Fibroblast of lung (primary cell): ENCODE data around the gene TMEM92. TPM values are rescaled to one million over a fixed set of nuclear protein-coding genes. Genes with fewer than 3 reads are reported as not detected.

Experiments used
- DNase-seq, 2 donors: peaks; one replicate each; pipeline versions ENCODE4 v3.0.0 to v3.0.0-alpha.2; 2010; ENCODE audit warnings: low read depth in 2 of 2
- H2AFZ ChIP-seq: 2 replicates; pipeline ENCODE4 v1.5.1; 2012; ENCODE audit warnings: low read length, control low read depth, inconsistent platforms
- H3K27ac ChIP-seq: 2 replicates; pipeline ENCODE4 v1.5.1; 2011; ENCODE audit warnings: low read length, control low read depth; ENCODE audit not compliant: insufficient read depth
- H3K27me3 ChIP-seq: 2 replicates; pipeline ENCODE4 v1.5.1; 2011; ENCODE audit warnings: mild to moderate bottlenecking, low read length; ENCODE audit not compliant: control insufficient read depth, insufficient read depth
- H3K36me3 ChIP-seq: 2 replicates; pipeline ENCODE4 v1.5.1; 2011; ENCODE audit warnings: low read length; ENCODE audit not compliant: control insufficient read depth, insufficient read depth
- H3K4me1 ChIP-seq: 2 replicates; pipeline ENCODE4 v1.5.1; 2011; ENCODE audit warnings: low read length; ENCODE audit not compliant: control insufficient read depth, insufficient read depth; ENCODE audit errors: extremely low read depth
- H3K4me2 ChIP-seq: 2 replicates; pipeline ENCODE4 v1.5.1; 2011; ENCODE audit warnings: low read length, control low read depth; ENCODE audit not compliant: insufficient read depth; ENCODE audit errors: extremely low read depth
- H3K4me3 ChIP-seq, 4 experiments: fragments of 200-600 bp in 1 of 4; sonication (generic) in 1 of 4; replicated peaks in 1 of 4; 2 replicates each; pipeline ENCODE4 v1.5.1; 2011 to 2016; ENCODE audit warnings: low read length in 4 of 4, low read depth in 3 of 4, mild to moderate bottlenecking in 3 of 4, control low read depth in 2 of 4, inconsistent platforms in 1 of 4, mixed read lengths in 1 of 4; ENCODE audit not compliant: insufficient read depth in 1 of 4; ENCODE audit errors: control extremely low read depth in 1 of 4
- H3K79me2 ChIP-seq: 2 replicates; pipeline ENCODE4 v1.5.1; 2012; ENCODE audit warnings: mild to moderate bottlenecking, low read length, inconsistent platforms; ENCODE audit not compliant: control insufficient read depth, insufficient read depth
- H3K9ac ChIP-seq: 2 replicates; pipeline ENCODE4 v1.5.1; 2011; ENCODE audit warnings: mild to moderate bottlenecking, low read length, control low read depth; ENCODE audit not compliant: insufficient read depth
- H3K9me3 ChIP-seq: 2 replicates; pipeline ENCODE4 v1.5.1; 2012; ENCODE audit warnings: low read depth, low read length; ENCODE audit not compliant: control insufficient read depth, insufficient read depth
- H4K20me1 ChIP-seq: 2 replicates; pipeline ENCODE4 v1.5.1; 2011; ENCODE audit warnings: low read length; ENCODE audit not compliant: control insufficient read depth, insufficient read depth; ENCODE audit errors: extremely low read depth
- EZH2 ChIP-seq: IDR thresholded peaks from 2 replicates; pipeline ENCODE4 v1.5.1; 2012; ENCODE audit warnings: low read length, control low read depth, mild to moderate bottlenecking; ENCODE audit errors: missing control alignments
- polyA plus RNA-seq, 2 donors: library from polyadenylated mRNA; depleted of rRNA in 1 of 2; stranded (reverse) in 1 of 2; unstranded in 1 of 2; fragments of >200 nt; gene quantifications; 2 replicates each; pipeline ENCODE4 v1.2.1, GENCODE V29; 2011 to 2012; ENCODE audit warnings: missing spikeins in 1 of 2
- total RNA-seq: library from RNA; depleted of rRNA; stranded (reverse); fragments of >200 nt; gene quantifications from 2 replicates; pipeline ENCODE4 v1.2.1, GENCODE V29; 2014
- TF ChIP-seq, protein P1 (sequence below), 2 donors: IDR thresholded peaks in 1 of 2; conservative IDR thresholded peaks in 1 of 2; 1 replicate in 1 of 2; 2 replicates in 1 of 2; pipeline ENCODE4 v1.5.1; 2011 to 2012; ENCODE audit warnings: low read length in 2 of 2, control low read depth in 1 of 2, inconsistent platforms in 1 of 2, low read depth in 1 of 2, mild to moderate bottlenecking in 1 of 2

TMEM92 gene
- total and polyA plus RNA-seq, 2 donors (not counting 1 experiment from before 2014, with no cell fraction given) = under 0.01 to 0.05 TPM

DNA sequence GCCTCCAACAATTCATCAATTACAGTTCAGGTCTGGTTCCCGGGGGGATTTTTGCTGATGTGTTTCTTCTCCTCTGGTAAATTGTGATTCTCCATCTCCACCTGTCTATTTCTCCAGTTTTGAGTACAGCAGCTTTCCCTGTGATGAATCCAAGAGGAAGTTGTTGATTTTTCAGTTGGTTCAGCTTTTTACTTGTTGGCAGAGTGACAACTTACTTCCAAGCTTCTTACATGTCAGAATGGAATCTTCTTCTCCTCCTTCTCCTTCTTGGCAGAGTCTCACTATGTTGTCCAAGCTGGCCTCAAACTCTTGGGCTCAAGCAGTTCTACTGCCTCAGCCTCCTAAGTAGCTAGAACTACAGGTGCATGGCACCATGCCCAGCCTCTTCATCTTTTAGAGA lies 33.4 kb upstream of the TMEM92 start:
- Histone ChIP-seq H3K4me2 (no peak overlapping the region), H3K9ac (no peak overlapping the region), H3K9me3 (no peaks in the 10 kb centered on the region), H4K20me1 (no peaks in the 10 kb centered on the region), H3K36me3 (no peaks in the 10 kb centered on the region), H3K27me3 (no peaks in the 10 kb centered on the region), H3K4me3 (no peak overlapping the region), H3K27ac (no peak overlapping the region), H3K79me2 (no peaks in the 10 kb centered on the region), H3K4me1 (no peaks in the 10 kb centered on the region), H2AFZ (no peak overlapping the region)
- no peak for TF ChIP-seq EZH2
- TF ChIP-seq, protein P1, sequence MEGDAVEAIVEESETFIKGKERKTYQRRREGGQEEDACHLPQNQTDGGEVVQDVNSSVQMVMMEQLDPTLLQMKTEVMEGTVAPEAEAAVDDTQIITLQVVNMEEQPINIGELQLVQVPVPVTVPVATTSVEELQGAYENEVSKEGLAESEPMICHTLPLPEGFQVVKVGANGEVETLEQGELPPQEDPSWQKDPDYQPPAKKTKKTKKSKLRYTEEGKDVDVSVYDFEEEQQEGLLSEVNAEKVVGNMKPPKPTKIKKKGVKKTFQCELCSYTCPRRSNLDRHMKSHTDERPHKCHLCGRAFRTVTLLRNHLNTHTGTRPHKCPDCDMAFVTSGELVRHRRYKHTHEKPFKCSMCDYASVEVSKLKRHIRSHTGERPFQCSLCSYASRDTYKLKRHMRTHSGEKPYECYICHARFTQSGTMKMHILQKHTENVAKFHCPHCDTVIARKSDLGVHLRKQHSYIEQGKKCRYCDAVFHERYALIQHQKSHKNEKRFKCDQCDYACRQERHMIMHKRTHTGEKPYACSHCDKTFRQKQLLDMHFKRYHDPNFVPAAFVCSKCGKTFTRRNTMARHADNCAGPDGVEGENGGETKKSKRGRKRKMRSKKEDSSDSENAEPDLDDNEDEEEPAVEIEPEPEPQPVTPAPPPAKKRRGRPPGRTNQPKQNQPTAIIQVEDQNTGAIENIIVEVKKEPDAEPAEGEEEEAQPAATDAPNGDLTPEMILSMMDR (conservative IDR thresholded peaks at IDR 0.05 in 1 of 2, IDR thresholded peaks at IDR 0.05 in 1 of 2; ENCODE audit: low read depth in 1 of 2, low read length in 2 of 2) = no peak
- DNase-seq = peak; percentile 42 to 85

DNA sequence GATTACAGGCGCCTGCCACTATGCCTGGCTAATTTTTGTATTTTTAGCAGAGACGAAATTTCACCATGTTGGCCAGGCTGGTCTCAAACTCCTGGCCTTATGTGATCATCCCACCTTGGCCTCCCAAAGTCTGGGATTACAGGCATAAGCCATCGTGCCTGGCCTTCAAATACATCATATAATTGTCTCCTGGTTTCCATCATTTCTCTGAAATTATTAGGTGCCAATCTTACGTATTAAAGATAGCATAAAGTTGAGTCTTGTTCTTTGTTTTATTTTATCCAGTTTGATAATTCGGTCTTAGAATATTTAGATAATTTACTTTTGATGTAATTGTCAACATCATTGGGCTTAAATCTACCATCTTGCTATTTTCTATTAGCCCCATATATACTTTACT lies 32.8 kb upstream of the TMEM92 start:
- no peak for DNase-seq
- H3K4me3 ChIP-seq = no peak overlapping the region
- H3K9me3 ChIP-seq = no peaks in the 10 kb centered on the region
- H2AFZ ChIP-seq = no peak overlapping the region
- H3K27me3 ChIP-seq = no peaks in the 10 kb centered on the region
- H3K79me2 ChIP-seq = no peaks in the 10 kb centered on the region
- no peak overlapping the region for H3K27ac ChIP-seq
- H3K4me2 ChIP-seq = no peak overlapping the region
- H3K4me1 ChIP-seq = no peaks in the 10 kb centered on the region
- no peak overlapping the region for H3K9ac ChIP-seq
- TF ChIP-seq, protein P1 (conservative IDR thresholded peaks at IDR 0.05 in 1 of 2, IDR thresholded peaks at IDR 0.05 in 1 of 2; ENCODE audit: low read depth in 1 of 2, low read length in 2 of 2) = no peak
- no peak for TF ChIP-seq EZH2
- H3K36me3 ChIP-seq = no peaks in the 10 kb centered on the region
- no peaks in the 10 kb centered on the region for H4K20me1 ChIP-seq

DNA sequence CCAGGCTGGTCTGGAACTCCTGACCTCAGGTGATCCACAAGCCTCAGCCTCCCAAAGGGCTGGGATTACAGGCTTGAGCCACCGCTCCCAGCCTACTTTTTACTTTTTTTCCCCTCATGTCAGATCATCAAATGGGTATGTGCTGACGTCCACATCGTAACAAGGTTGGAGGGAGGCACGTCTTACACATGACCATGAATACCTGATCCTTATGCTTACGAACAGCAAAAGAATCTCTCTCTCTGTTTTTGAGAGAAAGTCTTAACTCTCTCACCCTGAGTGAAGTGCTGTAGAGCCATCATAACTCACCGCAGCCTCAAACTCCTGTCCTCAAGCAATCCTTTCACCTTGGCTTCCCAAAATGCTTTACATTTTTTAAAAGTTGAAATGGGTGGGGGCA lies 29.5 kb upstream of the TMEM92 start:
- no peak for DNase-seq
- Histone ChIP-seq H3K36me3 (no peaks in the 10 kb centered on the region), H3K4me1 (no peaks in the 10 kb centered on the region), H3K27ac (no peak overlapping the region), H3K9ac (no peak overlapping the region), H3K27me3 (no peaks in the 10 kb centered on the region), H3K79me2 (no peaks in the 10 kb centered on the region), H2AFZ (no peak overlapping the region), H3K4me3 (no peak overlapping the region), H4K20me1 (no peaks in the 10 kb centered on the region), H3K9me3 (no peaks in the 10 kb centered on the region), H3K4me2 (no peak overlapping the region)
- TF ChIP-seq, protein P1 (conservative IDR thresholded peaks at IDR 0.05 in 1 of 2, IDR thresholded peaks at IDR 0.05 in 1 of 2; ENCODE audit: low read depth in 1 of 2, low read length in 2 of 2) = no peak
- no peak for TF ChIP-seq EZH2
